Right renal cortex interstitium (tissue), 3 donors: ENCODE measurements around the gene NPTX2. TPM values are rescaled to one million over a fixed set of nuclear protein-coding genes. Genes with fewer than 3 reads are reported as not detected.
"Not testable (repeated sequence)": the region's sequence is repeated elsewhere in the genome, so short reads cannot be mapped to it uniquely, and the experiment has no call there.

Experiments used
- DNase-seq, 3 donors: peaks; one replicate each; pipeline ENCODE4 v3.0.0-alpha.2; 2013; ENCODE audit warnings: low read depth in 3 of 3, low spot score in 2 of 3
- polyA plus RNA-seq, 3 donors: library from polyadenylated mRNA; unstranded; fragments of 120-200 nt; gene quantifications; one replicate each; pipeline ENCODE4 v1.2.1, GENCODE V29; 2013; ENCODE audit not compliant: insufficient read length in 3 of 3

Gene NPTX2
- 1 to 10 TPM; 2.5 to 3.6 (median 3.0) TPM for polyA plus RNA-seq

GRCh38 chr7:98617051-98617959 lies at the start of gene NPTX2:
NPTX2 (plus strand) TSS chr7:98617285; CDS start chr7:98617462, 177 bp downstream.
- DNase-seq: no peak

GRCh38 chr7:98567991-98568390 lies 49.1 kb upstream of the NPTX2 start:
- no peak for DNase-seq

- no peak for DNase-seq
These were observed 48.2 kb upstream of the NPTX2 start for GRCh38 chr7:98568891-98569290.

GRCh38 chr7:98569691-98570337 lies 47.3 kb upstream of the NPTX2 start:
- DNase-seq: no peak

- DNase-seq: no peak
These were observed 46.1 kb upstream of the NPTX2 start for GRCh38 chr7:98571006-98571405.

- no peak for DNase-seq
These were observed 45.1 kb upstream of the NPTX2 start for GRCh38 chr7:98571986-98572385.

GRCh38 chr7:98572716-98573115 lies 44.4 kb upstream of the NPTX2 start:
- not testable (repeated sequence) for DNase-seq

GRCh38 chr7:98573816-98574215 lies 43.3 kb upstream of the NPTX2 start:
- no peak for DNase-seq

GRCh38 chr7:98575878-98576277 lies 41.2 kb upstream of the NPTX2 start:
- no peak for DNase-seq

- DNase-seq: no peak
These were observed 32.3 kb upstream of the NPTX2 start for GRCh38 chr7:98584830-98585229.

GRCh38 chr7:98591926-98592325 lies 25.2 kb upstream of the NPTX2 start:
- no peak for DNase-seq

GRCh38 chr7:98594348-98594747 lies 22.7 kb upstream of the NPTX2 start:
- DNase-seq: no peak

- no peak for DNase-seq
These were observed 22.3 kb upstream of the NPTX2 start for GRCh38 chr7:98594787-98595186.

GRCh38 chr7:98598846-98599615 lies 18.1 kb upstream of the NPTX2 start:
- DNase-seq: no peak

GRCh38 chr7:98599886-98600285 lies 17.2 kb upstream of the NPTX2 start:
- DNase-seq: no peak

GRCh38 chr7:98602755-98603398 lies 14.2 kb upstream of the NPTX2 start:
- DNase-seq: no peak

- no peak for DNase-seq
These were observed 13.7 kb upstream of the NPTX2 start for GRCh38 chr7:98603399-98603788.

- peak; percentile 48 to 70 (median 61) for DNase-seq
These were observed 3.3 kb upstream of the NPTX2 start for GRCh38 chr7:98613601-98614425.

- no peak for DNase-seq
These were observed 569 bp upstream of the NPTX2 start for GRCh38 chr7:98616381-98617050.
